ENCODE data around the gene ENTREP1.
"Not testable (repeated sequence)": the region's sequence is repeated elsewhere in the genome, so short reads cannot be mapped to it uniquely, and the experiment has no call there.

Gene ENTREP1

GRCh38 chr9:69391946-69392345 lies 66.9 kb downstream of the ENTREP1 start:
- TF ChIP-seq CTCF (IDR thresholded peaks at IDR 0.05; ENCODE audit: low read depth, low read length), result no peak
- no peak for DNase-seq (ENCODE audit: extremely low read depth, low read depth)

DNA sequence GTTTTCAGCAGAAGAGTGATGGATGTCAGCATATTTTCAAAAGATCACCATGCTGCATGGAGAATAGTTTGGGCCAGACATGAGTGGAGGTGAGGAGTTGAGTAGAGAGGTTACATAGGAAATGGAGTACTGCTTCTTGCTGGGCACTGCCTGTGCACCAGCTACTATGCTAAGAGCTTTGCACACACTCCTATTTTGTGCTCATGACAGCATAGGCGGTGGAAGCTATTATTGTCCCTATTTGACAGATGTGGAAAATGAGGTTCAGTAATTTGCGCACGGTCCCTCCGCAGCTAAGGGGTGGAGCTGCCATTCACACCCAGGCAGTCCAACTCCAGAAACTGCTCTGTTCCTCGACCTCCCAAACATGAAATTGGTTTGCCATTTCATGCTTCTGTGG lies 67.8 kb downstream of the ENTREP1 start:
- no peak for DNase-seq (ENCODE audit: extremely low read depth, low read depth)
- no peak for TF ChIP-seq CTCF (IDR thresholded peaks at IDR 0.05; ENCODE audit: low read depth, low read length)

- TF ChIP-seq CTCF (IDR thresholded peaks at IDR 0.05; ENCODE audit: low read depth, low read length), result no peak
- DNase-seq (ENCODE audit: extremely low read depth, low read depth), result no peak
Measured at GRCh38 chr9:69393425-69393824, 68.4 kb downstream of the ENTREP1 start.

DNA sequence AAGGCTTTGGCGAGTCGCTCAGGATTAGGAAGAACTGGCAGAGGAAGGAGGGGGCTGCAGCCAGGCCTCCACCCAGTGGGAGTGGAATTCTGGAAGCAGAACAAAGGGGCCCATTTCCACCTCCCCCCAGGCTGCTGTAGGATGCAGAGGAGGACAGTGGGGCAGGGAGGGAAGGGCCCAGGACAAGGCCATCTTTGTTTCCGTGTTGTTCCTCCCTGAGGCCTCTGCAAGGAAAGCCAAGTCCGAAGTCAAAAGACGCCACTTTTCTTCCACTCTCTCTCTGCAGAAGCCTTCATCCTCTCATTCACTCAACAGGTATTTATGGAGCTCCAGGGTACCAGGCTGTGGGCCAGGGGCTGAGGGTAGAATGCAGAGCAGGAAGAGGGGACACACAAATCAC lies 70.7 kb downstream of the ENTREP1 start:
- no peak for TF ChIP-seq CTCF (IDR thresholded peaks at IDR 0.05; ENCODE audit: low read depth, low read length)
- DNase-seq (ENCODE audit: extremely low read depth, low read depth), result no peak

GRCh38 chr9:69396759-69397158 lies 71.7 kb downstream of the ENTREP1 start:
- no peak for TF ChIP-seq CTCF (IDR thresholded peaks at IDR 0.05; ENCODE audit: low read depth, low read length)
- no peak for DNase-seq (ENCODE audit: extremely low read depth, low read depth)

DNA sequence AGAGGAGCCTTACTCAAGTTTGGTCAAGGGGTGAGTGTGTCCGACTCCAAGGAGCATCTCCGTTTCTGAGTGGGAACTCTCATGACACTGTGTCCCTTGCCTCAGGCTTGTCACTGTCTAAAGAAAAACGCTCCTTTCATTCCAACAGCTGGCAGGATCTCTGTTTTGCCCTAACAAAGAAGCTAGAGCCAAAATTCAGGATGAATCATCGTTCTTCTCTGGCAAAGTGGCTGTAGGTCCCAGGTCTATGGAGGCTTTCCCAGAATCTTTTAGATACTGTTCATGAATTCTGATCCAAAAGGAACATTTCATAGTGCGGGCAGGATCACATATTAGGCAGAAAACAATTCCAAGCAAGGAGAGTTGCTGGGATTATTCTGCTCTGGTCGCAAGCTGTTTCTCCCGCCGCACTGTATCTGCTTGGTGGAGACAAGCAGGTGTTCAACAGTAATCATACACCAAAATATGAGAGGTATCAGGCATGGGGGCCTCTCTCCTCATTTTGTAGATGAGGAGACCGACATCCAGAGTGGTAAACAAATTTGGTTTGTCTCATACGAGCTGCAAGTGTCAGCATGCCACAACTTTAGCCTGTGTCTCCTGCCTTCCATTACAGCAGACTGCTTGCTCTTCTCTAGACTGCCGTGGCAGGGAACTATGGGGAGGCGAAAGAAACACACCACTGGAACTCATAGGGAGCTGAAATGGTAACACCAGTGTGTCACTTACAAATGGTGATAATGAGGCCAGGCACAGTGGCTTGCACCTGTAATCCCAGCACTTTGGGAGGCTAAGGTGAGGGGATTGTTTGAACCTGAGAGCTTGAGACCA lies 72.6 kb downstream of the ENTREP1 start:
- no peak for TF ChIP-seq CTCF (IDR thresholded peaks at IDR 0.05; ENCODE audit: low read depth, low read length)
- no peak for DNase-seq (ENCODE audit: extremely low read depth, low read depth)

DNA sequence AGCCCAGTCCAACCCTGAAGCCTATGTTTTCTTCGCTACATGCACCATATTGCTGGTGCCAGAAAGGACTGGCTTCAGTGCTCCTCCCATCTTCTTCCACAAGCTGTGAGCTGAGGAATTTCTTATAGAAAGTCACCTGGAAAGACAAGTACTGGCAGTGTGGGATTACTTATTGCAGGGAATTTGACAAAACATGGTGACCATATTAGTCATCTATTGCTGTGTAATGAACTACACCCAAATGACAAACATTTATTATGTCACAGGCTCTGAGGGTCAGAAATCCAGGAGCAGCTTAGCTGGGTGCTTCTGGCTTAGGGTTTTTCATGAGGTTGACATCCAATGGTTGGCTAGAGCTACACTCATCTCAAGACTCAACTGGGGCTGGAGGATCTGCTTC lies 75.5 kb downstream of the ENTREP1 start:
- no peak for TF ChIP-seq CTCF (IDR thresholded peaks at IDR 0.05; ENCODE audit: low read depth, low read length)
- no peak for DNase-seq (ENCODE audit: extremely low read depth, low read depth)

DNA sequence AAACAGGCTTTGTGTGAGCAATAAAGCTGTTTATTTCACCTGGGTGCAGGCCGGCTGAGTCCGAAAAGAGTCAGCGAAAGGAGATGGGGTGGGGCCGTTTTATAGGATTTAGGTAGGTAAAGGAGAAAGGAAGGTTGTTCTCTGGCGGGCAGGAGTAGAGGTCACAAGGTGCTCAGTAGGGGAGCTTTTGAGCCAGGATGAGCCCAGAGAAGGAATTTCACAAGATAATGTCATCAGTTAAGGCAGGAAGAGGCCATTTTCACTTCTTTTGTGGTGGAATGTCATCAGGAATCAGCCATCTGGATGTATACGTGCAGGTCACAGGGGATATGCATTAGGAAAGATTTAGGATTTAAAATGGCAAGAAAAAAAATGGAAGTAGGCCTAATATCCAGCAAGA lies 84.9 kb downstream of the ENTREP1 start:
- not testable (repeated sequence) for DNase-seq (ENCODE audit: extremely low read depth, low read depth)

Measured in AG09319 (cell line).